SU-DHL-6 (cell line): ENCODE data around the gene NRP2.

Experiments used
- CTCF ChIP-seq: fragments of 200-600 bp; sonication (generic); IDR thresholded peaks from one replicate; pipeline ENCODE4 v1.5.1; 2017; ENCODE audit warnings: antibody characterized with exemption, mild to moderate bottlenecking, low read length, moderate library complexity; ENCODE audit not compliant: insufficient read depth, poor library complexity, severe bottlenecking
- EZH2phosphoT487 ChIP-seq: fragments of 200-600 bp; sonication (generic), shearing (Covaris generic); conservative IDR thresholded peaks from 2 replicates; pipeline ENCODE4 v1.6.1; 2018; ENCODE audit warnings: mild to moderate bottlenecking, antibody characterized with exemption, low read length, moderate library complexity, mixed read lengths

- TF ChIP-seq EZH2phosphoT487: no peak
- no peak for TF ChIP-seq CTCF
These were observed 75.0 kb downstream of the NRP2 start for GRCh38 chr2:205757271-205757670.
